ENCODE results near the gene RPL29.

The RPL29 gene

GRCh38 chr3:52039846-52040245 is 44.2 kb upstream of the RPL29 start:
- in situ Hi-C loops (cut with MboI; ENCODE audit: low pct_unique_long_range_greater_than_20kb, low sequenced_read_pairs, unreplicated experiment) = no loop called here
- TF ChIP-seq CTCF (IDR thresholded peaks at IDR 0.05; ENCODE audit: extremely low read depth, insufficient read depth, missing control alignments) = no peak

GRCh38 chr3:52039426-52039825 is 43.7 kb upstream of the RPL29 start:
- in situ Hi-C loops (cut with MboI; ENCODE audit: low pct_unique_long_range_greater_than_20kb, low sequenced_read_pairs, unreplicated experiment) = no loop called here
- no peak for DNase-seq (ENCODE audit: low spot score)
- TF ChIP-seq CTCF (IDR thresholded peaks at IDR 0.05; ENCODE audit: extremely low read depth, insufficient read depth, missing control alignments) = no peak

More at GRCh38 chr3:52039846-52040245, 44.2 kb upstream of the RPL29 start:
- no peak for DNase-seq (ENCODE audit: low spot score)

- DNase-seq (ENCODE audit: low spot score) = no peak
- no peak for TF ChIP-seq CTCF (IDR thresholded peaks at IDR 0.05; ENCODE audit: extremely low read depth, insufficient read depth, missing control alignments)
- in situ Hi-C loops (cut with MboI; ENCODE audit: low pct_unique_long_range_greater_than_20kb, low sequenced_read_pairs, unreplicated experiment) = no loop called here
Measured at GRCh38 chr3:52038227-52038626, 42.5 kb upstream of the RPL29 start.

GRCh38 chr3:52037291-52037690 is 41.6 kb upstream of the RPL29 start:
- no peak for DNase-seq (ENCODE audit: low spot score)
- no peak for TF ChIP-seq CTCF (IDR thresholded peaks at IDR 0.05; ENCODE audit: extremely low read depth, insufficient read depth, missing control alignments)
- in situ Hi-C loops (cut with MboI; ENCODE audit: low pct_unique_long_range_greater_than_20kb, low sequenced_read_pairs, unreplicated experiment) = no loop called here

GRCh38 chr3:52036829-52037228 is 41.1 kb upstream of the RPL29 start:
- DNase-seq (ENCODE audit: low spot score) = no peak
- no peak for TF ChIP-seq CTCF (IDR thresholded peaks at IDR 0.05; ENCODE audit: extremely low read depth, insufficient read depth, missing control alignments)
- in situ Hi-C loops (cut with MboI; ENCODE audit: low pct_unique_long_range_greater_than_20kb, low sequenced_read_pairs, unreplicated experiment) = no loop called here

GRCh38 chr3:52036222-52036694 is 40.6 kb upstream of the RPL29 start:
- DNase-seq (ENCODE audit: low spot score) = no peak
- TF ChIP-seq CTCF (IDR thresholded peaks at IDR 0.05; ENCODE audit: extremely low read depth, insufficient read depth, missing control alignments) = no peak
- in situ Hi-C loops (cut with MboI; ENCODE audit: low pct_unique_long_range_greater_than_20kb, low sequenced_read_pairs, unreplicated experiment) = no loop called here

- TF ChIP-seq CTCF (IDR thresholded peaks at IDR 0.05; ENCODE audit: extremely low read depth, insufficient read depth, missing control alignments) = no peak
- in situ Hi-C loops (cut with MboI; ENCODE audit: low pct_unique_long_range_greater_than_20kb, low sequenced_read_pairs, unreplicated experiment) = no loop called here
- DNase-seq (ENCODE audit: low spot score) = no peak
Measured at GRCh38 chr3:52034651-52035050, 39.0 kb upstream of the RPL29 start.

All from GM13977 (cell line).